Panc1 (cell line): ENCODE measurements around the gene WAC. TPM values are rescaled to one million over a fixed set of nuclear protein-coding genes. Genes with fewer than 3 reads are reported as not detected.

Source experiments
- ATAC-seq: fragments of 200-7000 bp; cut with Tn5 transposase; 2 replicates; pipeline ENCODE4 v1.9.1; 2020; ENCODE audit warnings: mild to moderate bottlenecking, moderate library complexity
- BruUV-seq: library from RNA; stranded (reverse); fragments of 400-500 nt; replicated peaks from 2 replicates; lab custom pipeline; 2021; lab: Mats Ljungman, UMichigan
- CTCF ChIA-PET: fragments of 300-600 bp; sonication (Branson Sonifier 250); formaldehyde crosslinking; loops from one replicate; lab custom pipeline; 2022; ENCODE audit warnings: antibody characterized with exemption; lab: Charles Lee
- POLR2A ChIA-PET: fragments of 300-600 bp; sonication (Branson Sonifier 250); formaldehyde crosslinking; loops from one replicate; lab custom pipeline; 2022; ENCODE audit warnings: antibody characterized with exemption; lab: Charles Lee
- DNase-seq: peaks from one replicate; pipeline ENCODE4 v3.0.0-alpha.2; 2010; ENCODE audit warnings: low read depth, low spot score
- H3K27ac ChIP-seq: 2 replicates; pipeline ENCODE4 v1.5.1; 2011; ENCODE audit warnings: mild to moderate bottlenecking, low read length, inconsistent platforms
- H3K27me3 ChIP-seq: fragments of 200-500 bp; sonication (Bioruptor generic); 2 replicates; pipeline ENCODE4 v1.6.0; 2014; ENCODE audit warnings: low read length, inconsistent platforms; ENCODE audit not compliant: control insufficient read depth, insufficient read depth
- H3K36me3 ChIP-seq: fragments of 200-500 bp; sonication (Bioruptor generic); 2 replicates; pipeline ENCODE4 v1.5.1; 2014; ENCODE audit warnings: inconsistent platforms, mild to moderate bottlenecking, low read length, moderate library complexity; ENCODE audit not compliant: control insufficient read depth, insufficient read depth
- H3K4me1 ChIP-seq: 2 replicates; pipeline ENCODE4 v1.5.1; 2011; ENCODE audit warnings: inconsistent platforms, mild to moderate bottlenecking, low read length, moderate library complexity; ENCODE audit not compliant: control insufficient read depth, insufficient read depth
- H3K4me3 ChIP-seq, 2 experiments: 2 replicates each; pipeline ENCODE4 v1.5.1; 2011 to 2012; ENCODE audit warnings: low read depth in 2 of 2, low read length in 2 of 2, mild to moderate bottlenecking in 2 of 2, inconsistent platforms in 1 of 2, moderate library complexity in 1 of 2
- H3K9me3 ChIP-seq: fragments of 200-500 bp; sonication (Bioruptor generic); 2 replicates; pipeline ENCODE4 v1.5.1; 2014; ENCODE audit warnings: low read depth, mild to moderate bottlenecking, inconsistent platforms, low read length, moderate library complexity; ENCODE audit not compliant: control insufficient read depth, insufficient read depth
- CTCF ChIP-seq: fragments of 450-650 bp; IDR thresholded peaks from 2 replicates; pipeline ENCODE4 v1.5.1; 2017; ENCODE audit warnings: mild to moderate bottlenecking
- POLR2AphosphoS5 ChIP-seq: IDR thresholded peaks from 2 replicates; pipeline ENCODE4 v1.6.1; 2012; ENCODE audit warnings: mild to moderate bottlenecking, low read depth, low read length, moderate library complexity
- REST ChIP-seq, 2 experiments: IDR thresholded peaks; 2 replicates each; pipeline ENCODE4 v1.6.1; 2011 to 2012; ENCODE audit warnings: low read depth in 2 of 2, control low read depth in 1 of 2, low read length in 1 of 2, mild to moderate bottlenecking in 1 of 2, moderate library complexity in 1 of 2; ENCODE audit not compliant: insufficient read depth in 1 of 2
- SIN3A ChIP-seq: IDR thresholded peaks from 2 replicates; pipeline ENCODE4 v1.6.1; 2012; ENCODE audit warnings: low read depth, mild to moderate bottlenecking, low read length, moderate library complexity, borderline replicate concordance; ENCODE audit not compliant: insufficient read depth
- TCF7L2 ChIP-seq: IDR thresholded peaks from 2 replicates; pipeline ENCODE4 v1.6.1; 2011; ENCODE audit warnings: mild to moderate bottlenecking, low read depth, low read length, inconsistent platforms
- in situ Hi-C: cut with HindIII; loops from 2 replicates; pipeline ENCODE4 v1.10.0; 2016; ENCODE audit warnings: low sequenced_read_pairs, low pct_unique_long_range_greater_than_20kb
- intact Hi-C: fragments of 100-400 bp; cut with micrococcal nuclease; formaldehyde crosslinking; loops from one replicate; pipeline ENCODE4 v1.10.0; 2022; ENCODE audit not compliant: unreplicated experiment
- total RNA-seq: library from RNA; stranded (reverse); gene quantifications from one replicate; pipeline ENCODE4 v1.2.1, GENCODE V29; 2021; ENCODE audit not compliant: unreplicated experiment

WAC gene
- total RNA-seq, 1 experiment from 2014 or later = 70.7 TPM

GRCh38 chr10:28503114-28503513 is 29.8 kb upstream of the WAC start:
- H3K27me3 ChIP-seq = no peaks in the 10 kb centered on the region
- no peak for ATAC-seq
- no peak overlapping the region for H3K4me3 ChIP-seq

GRCh38 chr10:28505359-28505959 is 27.5 kb upstream of the WAC start:
- Histone ChIP-seq H3K27ac (no peak overlapping the region), H3K4me1 (no peaks in the 10 kb centered on the region), H3K4me3 (no peak overlapping the region), H3K9me3 (no peaks in the 10 kb centered on the region), H3K27me3 (no peaks in the 10 kb centered on the region), H3K36me3 (no peaks in the 10 kb centered on the region)
- DNase-seq (no peak), ATAC-seq (no peak)
- intact Hi-C loops (no loop called here), in situ Hi-C loops (no loop called here)
- BruUV-seq = no TSS peak
- ChIA-PET POLR2A (no interaction called here), CTCF (no interaction called here)
- TF ChIP-seq POLR2AphosphoS5 (no peak), CTCF (no peak), REST (IDR thresholded peaks at IDR 0.05; ENCODE audit: insufficient read depth in 1 of 2, low read depth in 2 of 2, low read length in 1 of 2) (no peak), SIN3A (no peak), TCF7L2 (no peak)

More at GRCh38 chr10:28503114-28503513, 29.8 kb upstream of the WAC start:
- intact Hi-C loops (no loop called here), in situ Hi-C loops (no loop called here)
- TF ChIP-seq CTCF (no peak), SIN3A (no peak), POLR2AphosphoS5 (no peak), TCF7L2 (no peak)
- no peak for DNase-seq
- CTCF ChIA-PET = interaction anchor here (0.5 kb wide), 1 partner anchor 37 kb away, joined by 4 read pairs; no protein-coding TSS in a partner anchor
- Histone ChIP-seq H3K36me3 (no peaks in the 10 kb centered on the region), H3K9me3 (no peaks in the 10 kb centered on the region), H3K4me1 (no peaks in the 10 kb centered on the region), H3K27ac (no peak overlapping the region)
- BruUV-seq = no TSS peak
- POLR2A ChIA-PET = no interaction called here
